NCI-H1417 treated with DMSO at 0.1 percent for 48 hours (cell line): Measurements from ENCODE around the gene TXNL1.
"Not testable (repeated sequence)": the region's sequence is repeated elsewhere in the genome, so short reads cannot be mapped to it uniquely, and the experiment has no call there.

Experiments used
- DNase-seq: peaks from one replicate; lab custom pipeline; 2025; lab: John Stamatoyannopoulos, UW

The TXNL1 gene

DNA sequence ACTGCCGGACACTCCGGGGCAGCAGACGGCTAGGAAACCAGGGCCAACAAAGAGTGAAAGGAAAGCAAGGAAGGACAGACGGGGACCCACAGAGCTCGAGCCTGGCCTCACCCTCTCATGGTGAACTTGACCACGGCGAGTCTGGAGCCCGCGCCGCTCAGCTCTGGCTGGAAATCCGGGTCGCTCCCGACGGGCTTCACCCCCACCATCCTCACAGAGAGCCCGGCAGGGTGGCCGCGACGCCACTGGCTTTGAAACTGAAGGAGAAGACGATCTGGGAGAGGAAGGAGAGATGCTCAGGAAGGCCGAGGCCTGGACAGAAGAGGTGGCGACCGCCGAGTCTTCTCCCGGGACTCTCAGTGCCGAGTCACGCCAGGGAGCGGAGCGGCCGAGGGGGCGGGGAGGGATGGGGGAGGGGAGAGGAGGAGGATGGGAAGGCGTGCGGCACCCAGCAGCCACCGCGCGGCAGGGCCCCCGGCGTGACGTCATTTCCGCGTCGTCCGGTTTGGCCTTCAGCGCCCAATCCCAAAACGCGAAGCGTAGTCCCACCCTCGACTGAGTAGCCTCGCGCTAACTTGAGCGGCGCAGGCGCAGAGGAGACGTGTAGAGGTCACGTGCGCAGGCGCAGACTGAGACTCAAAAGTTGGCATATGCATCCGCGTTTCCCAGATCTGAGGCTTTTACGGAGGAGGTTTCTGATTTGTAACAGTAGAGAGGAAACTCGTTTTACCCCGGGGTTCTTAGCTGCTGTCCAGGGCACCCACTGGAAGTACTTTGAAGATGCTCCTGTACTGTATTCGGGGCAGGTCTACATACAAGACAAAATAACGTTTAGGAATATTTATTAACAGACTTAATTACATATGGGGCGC, at the start of gene TXNL1:
Gene TXNL1 (minus strand): TSS at position 361 of the 872 bp plus-strand sequence. CDS start 152 bp downstream, at position 209.
- peak; percentile 99 for DNase-seq

DNA sequence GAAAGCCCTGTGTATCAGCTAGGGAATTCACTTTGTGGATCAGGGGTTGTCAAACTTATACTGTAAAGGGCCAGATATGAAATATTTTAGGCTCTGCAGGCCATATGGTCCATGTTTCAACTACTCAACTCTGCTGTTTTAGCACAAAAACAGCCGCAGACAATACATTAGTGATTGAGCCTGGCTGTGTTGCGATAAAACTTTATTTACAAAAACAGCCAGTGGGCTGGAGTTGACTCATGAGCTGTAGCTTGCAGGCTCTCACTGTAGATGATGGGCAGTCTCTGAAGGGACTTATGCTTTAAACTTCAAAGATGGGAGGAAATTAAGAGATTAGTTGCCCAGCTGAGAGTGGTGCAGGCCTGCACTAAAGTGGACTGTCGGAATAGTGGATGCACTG, 45.9 kb upstream of the TXNL1 start:
- DNase-seq: no peak

DNA sequence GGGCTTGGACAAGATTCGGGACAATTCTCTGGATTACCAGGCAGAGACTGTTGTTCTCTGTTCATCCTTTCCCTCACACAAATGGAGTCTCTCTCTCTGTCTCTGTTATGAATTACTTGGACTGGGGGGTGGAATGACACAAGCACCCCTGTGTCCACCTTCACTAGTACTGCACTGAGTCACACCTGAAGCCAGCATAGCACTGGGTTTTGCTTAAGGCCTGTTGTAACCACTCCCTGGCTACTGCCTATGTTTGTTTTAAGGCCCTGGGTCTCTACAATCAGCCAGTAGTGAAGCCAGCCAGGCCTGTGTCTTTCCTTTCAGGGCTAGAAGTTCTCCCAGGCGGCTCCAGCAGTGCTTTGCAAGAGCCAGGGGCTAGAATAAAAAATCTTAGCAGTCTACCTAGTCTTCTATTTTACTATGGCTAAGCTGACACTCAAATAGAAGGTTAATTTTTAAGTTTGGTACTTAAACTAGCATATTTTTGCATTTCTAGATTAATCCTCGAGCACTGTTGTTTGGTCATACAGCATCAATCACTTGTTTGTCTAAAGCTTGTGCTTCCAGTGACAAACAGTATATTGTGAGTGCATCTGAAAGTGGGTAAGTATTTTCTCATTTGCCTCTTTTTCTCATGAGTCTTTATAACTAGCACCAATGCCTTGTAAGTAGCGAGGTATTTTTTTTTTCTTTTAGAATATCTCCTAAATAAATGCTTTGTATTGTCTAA, 40.6 kb upstream of the TXNL1 start:
- DNase-seq: no peak

DNA sequence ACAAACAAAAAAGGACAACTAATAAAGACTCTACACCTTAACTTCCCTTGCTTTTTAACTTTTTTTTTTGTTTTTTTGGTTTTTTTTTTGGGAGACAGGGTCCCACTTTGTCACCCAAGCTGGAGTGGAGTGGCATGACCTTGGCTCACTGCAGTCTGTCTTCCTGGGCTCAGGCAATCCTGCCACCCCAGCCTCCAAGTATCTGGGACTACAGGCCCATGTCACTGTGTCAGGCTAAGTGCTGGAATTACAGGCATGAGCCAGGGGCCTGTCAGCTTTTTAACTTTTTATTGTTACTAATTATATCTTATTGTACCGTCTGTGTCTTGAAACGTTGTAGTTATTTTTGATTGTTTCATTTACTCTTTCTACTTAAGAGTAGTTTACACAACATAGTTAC, 38.2 kb upstream of the TXNL1 start:
- DNase-seq: no peak

DNA sequence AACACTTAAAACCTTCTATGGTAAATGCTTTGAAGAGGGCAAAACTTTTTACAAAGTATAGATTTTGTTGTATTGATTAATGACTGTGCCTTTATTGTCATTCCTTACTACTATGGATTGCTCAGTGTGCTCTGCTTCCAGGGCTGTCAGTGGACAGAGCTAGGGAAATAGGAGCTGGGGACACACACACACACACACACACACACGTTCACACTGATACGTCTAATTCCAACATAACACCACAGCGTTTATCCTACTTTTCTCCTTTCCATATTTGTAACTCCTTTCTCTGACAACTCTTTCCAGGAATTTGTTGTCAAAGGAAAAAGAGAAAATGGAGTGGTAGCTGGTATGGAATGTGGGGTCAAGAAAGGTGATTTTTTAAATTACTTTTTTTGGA, 34.6 kb upstream of the TXNL1 start:
- no peak for DNase-seq

DNA sequence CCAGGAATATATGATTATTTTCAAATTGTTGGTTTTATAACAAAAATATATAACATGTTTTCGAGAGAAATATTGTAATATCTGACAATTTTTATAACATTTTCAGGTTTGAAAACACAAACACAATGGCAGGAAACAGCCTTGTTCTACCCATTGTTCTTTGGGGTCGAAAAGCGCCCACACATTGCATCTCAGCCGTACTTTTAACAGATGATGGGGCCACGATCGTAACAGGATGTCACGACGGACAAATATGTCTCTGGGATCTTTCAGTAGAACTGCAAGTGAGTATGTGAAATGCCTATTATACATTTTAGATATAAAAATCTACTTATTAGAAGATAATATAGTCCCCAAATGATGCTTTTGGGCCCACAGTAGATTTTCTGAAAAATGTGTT, 34.0 kb upstream of the TXNL1 start:
- DNase-seq: no peak

DNA sequence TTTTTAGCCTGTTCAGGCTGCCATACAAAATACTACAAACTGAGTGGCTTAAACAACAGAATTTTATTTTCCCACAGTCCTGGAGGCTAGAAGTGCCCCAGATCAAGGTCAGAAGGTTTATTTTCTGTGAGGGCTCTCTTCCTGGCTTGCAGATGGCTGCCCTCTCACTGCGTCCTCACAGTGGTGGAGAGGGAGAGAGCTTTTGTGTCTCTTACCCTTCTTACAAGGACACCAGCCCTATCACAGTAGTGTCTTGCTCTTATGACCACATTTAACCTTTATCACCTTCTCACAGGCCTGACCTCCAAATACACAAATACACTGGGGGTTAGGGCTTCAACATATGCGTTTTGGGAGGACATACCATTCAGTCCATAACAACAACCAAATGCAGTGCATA, 24.5 kb upstream of the TXNL1 start:
- DNase-seq: no peak

DNA sequence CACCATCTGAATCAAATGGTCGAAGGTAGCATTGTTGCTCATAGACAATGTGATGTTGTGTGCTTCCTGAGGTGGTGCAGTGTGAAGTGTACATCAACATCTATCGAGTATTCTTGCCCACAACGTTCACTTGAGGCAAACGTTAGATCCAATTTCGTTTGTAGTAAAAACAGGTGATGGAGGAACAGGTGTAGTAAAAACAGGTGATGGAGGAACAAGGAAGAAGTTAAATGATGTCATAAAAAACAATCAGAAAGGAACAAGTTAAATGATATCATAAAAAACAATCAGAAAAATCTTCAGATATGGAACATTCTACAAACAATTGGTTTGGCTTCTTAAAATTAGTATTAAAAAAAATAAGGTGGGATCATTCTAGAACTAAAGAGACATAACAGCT, 24.1 kb upstream of the TXNL1 start:
- DNase-seq: no peak

DNA sequence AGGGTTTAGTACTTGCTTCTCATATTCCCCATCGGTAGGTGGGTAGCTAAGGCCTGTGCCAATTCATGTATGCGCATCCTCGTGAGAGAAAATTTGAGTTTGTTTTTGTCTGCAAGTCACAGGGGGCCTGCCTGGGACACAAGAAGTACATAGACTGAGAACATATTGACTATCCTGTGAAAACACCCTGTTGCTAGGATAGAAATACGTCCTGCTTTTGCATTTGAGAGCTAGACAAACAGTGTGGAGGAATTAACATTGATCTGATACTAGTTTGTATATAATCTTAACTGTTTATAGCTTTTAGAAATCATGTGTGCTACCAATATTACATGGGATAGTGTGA, 23.6 kb upstream of the TXNL1 start:
- DNase-seq: no peak

DNA sequence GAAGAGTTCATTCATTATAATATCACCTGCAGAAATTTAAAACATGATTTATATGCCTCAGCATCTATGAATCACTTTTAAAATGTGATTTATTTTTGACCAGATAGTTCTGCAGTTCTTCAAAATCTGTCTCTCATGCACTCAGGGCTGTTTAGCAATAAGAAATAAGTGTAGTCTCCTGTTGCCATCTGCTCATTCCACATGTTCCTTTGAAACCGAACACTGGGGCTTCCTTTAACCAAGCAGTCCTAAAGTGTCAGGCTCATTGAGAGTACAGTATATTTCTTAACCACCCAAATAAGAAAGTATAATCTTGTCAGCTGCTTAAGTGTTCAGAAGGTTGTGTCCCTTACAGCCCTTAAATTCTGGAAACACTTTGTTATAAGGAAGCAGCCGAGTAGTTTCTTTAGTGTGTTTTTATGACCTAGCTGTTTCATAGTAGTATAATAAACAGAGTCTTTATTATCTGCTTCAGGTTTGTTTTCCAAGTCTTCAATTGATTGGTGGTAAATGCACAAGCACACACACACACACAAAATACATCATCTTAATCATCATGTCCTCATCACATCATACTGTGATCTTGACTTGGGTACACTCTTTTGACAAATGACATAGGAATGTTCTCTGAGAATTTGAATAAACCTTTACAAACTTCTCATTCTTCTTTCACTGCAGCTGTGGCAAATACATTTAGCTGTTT, 23.1 kb upstream of the TXNL1 start:
- no peak for DNase-seq

DNA sequence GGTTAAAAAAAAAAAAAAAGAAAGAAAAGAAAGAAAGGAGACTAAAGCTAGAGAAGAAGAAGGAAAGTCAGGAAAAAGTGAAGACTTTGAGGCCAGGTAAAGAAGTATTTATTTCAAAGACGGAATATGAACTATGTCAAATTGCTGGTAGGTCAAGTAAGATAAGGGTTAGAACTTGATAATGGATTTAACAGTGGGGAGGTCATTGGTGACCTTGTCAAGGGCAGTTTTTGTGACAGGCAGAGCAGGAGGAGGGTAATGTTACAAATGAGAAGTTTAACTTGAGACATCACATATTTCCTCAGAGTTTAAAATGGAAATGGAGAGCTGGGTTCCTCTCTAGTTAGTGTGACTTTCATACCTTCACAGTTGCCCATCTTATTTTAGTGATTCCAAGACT, 22.3 kb upstream of the TXNL1 start:
- no peak for DNase-seq

DNA sequence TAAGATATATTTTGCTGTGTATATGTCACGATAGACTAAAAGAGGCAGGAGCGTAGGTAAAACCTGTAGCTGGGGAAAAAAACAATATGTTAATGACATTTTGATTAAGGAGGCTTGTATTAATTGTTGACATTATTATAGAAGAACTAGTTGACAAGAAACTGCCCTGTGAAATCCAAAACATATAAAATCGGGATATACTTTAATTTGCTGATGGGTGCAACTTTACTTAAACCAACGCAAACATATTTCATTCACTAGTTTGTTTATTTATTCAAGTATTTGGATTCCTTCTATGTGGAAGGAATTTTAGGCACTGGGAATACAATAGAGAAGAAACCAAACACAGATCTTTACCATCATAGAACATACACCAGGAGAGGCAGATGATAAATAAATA, 20.7 kb upstream of the TXNL1 start:
- DNase-seq: no peak

DNA sequence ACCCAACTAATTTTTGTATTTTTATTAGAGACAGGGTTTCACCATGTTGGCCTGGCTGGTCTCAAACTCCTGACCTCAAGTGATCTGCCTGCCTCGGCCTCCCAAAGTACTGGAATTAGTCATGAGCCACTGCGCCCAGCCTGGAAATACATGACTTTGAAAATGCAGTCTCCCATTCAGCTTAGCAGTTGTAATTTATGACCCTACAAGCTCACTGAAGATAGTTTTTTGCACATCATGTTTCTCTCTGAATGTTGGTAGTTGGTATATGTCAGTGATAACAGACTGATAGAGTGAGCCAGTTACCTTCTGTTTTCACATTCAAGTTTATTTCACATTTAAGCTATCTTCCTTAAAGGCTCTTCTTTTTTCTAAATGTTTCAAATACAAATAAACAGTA, 19.9 kb upstream of the TXNL1 start:
- DNase-seq: no peak

DNA sequence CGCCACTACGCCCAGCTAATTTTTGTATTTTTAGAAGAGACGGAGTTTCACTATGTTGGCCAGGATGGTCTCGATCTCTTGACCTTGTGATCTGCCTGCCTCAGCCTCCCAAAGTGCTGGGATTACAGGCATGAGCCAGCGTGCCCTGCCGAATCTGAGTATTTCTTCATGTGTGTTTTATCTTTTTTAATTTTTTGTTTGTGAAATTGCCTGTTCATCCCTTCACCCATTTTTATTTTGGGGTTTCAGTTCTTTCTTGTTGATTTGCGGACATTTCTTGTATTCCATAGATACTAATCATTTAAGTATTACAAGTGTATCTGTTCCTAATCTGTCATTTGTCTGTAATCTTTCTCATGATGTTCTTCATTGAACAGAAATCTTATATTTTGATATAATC, 15.9 kb upstream of the TXNL1 start:
- not testable (repeated sequence) for DNase-seq

DNA sequence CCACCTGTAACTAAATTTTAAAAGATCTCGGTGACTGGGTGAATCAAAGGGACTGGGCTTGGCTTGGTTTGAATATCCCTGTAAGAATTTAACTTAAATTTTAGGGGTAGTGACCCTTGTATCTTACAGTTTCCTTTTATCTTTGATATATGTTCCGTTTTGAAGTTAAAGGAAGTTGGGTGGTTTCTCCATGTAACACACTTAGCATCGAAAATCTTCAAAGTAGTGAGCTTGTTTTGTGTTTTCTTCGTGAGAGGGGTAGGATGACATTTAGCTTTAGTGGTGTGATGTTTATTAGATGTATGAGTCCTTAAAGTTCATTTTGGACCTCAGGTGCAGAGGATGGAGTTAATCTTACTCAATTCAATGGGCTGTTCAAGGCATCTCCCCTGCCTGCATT, 14.4 kb upstream of the TXNL1 start:
- no peak for DNase-seq

DNA sequence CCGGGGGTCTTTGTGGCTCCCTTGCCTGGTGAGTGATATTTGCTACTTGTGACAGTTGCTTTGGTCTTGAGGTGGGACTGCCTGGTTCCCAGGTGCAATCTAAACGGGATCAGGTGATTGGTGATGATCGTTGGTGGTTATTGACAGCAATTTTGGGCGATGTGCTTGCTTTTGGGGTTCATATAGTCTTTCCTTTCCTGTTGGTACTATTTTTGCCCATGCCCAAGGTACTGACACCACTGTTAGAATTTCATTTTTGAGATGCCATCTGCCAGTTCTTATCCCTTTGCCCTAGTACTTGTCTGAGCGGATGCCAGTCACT, 13.3 kb upstream of the TXNL1 start:
- DNase-seq: no peak

DNA sequence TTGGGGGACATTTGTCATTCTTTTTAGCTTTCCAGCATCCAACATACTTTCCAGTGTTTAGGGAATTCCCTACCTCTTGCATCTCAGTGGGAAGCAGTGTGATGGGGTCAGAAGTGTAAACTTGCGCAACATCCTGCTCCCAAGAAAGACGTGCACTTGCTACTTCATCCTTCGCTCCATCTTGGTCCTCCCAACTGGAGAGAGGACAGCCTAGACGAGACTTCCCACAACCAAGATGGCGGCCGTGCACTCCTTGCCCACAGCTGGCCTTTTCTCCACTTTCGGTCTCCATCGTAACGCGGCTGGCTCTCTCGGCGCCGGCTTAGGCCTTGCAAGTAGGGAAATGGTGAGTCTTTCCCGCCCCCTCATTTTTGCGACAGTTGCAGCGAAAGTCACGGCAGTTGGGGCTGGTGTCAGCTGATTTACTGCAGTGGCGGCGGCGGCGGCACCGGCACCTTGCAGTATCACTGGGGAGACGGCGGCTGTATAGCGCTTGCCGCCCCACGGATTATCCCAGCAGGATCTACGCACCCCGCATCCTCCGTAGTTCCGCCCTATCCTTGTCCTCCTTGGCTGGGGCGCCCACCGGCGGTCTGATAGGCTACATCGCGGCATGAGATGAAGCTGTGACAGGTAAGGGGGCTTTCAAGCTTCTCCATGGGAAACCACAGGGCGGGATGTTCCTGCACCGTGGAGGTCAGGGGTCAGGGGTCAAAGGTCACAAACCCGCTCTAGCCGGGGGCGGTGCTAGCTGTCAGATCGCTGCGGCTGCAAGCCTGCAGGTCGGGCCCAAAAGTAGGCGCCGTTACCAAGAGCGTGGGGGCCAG, 12.8 kb upstream of the TXNL1 start, which contains the start of gene WDR7:
Gene WDR7 (plus strand): TSS at position 416 of the 827 bp plus-strand sequence. CDS start 21,157 bp downstream, outside the sequence.
- peak; percentile 99 for DNase-seq

DNA sequence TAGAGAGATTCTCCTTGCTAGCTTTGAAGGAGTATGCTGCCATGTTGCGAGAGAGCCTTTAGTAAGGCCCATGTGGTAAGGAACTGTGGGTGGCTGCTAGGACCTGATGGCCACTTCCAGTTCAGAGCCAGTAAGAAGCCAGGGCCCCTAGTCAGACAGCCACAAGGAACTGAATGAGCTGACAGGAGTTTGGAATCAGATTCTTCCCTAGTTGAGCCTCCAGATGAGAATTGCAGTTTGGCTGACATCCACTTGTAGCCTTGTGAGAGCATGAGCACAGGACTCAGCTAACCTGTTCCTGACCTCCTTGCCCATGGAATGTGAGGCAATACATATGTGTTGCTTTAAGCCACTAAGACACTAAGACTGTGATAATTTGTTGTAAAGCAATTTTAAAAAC, 11.6 kb upstream of the TXNL1 start:
- DNase-seq: no peak

DNA sequence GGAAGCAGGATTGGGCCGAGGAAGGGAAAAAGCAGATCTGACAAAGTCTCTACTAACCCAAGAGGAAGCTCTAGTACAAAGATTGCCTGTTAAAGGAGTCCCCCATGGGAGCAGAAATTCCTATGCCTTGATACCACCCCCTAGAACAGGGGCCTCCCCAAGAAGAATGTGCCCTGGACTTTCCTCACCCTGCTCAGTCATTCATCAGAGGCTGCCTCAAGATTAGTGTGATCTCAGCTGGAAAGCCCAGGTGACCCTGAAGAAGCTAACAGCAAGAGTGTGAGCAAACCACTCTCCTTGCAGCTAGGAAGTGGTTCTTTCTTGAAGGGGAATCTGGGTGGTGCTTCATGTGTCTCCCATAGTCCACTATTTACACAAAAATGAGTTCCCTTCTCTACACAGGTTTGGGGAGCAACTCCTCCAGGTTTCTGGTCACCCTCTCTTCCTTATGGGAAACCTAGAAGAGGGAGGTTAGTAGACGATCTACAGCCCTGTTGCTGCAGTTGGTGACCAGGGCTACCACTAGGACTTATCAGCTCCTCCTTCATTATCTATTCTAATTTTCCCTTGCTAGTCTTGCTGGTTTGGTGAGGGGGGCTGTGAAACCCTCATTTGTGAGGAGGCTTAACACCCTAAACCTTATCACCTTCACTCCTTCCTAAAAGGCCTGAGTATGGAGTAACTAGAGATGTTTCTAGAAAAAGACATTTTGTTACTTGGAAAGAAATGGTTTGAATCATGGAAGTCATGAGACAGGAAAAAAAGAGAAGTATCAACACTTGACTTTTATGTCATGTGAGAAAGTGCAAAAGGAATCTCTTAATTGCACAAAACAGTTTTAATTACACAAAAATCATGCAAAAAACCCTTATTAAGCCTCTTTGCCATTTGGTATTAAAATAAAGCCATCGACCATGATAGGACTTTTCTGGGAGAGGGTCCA, 9.8 kb upstream of the TXNL1 start:
- no peak for DNase-seq

DNA sequence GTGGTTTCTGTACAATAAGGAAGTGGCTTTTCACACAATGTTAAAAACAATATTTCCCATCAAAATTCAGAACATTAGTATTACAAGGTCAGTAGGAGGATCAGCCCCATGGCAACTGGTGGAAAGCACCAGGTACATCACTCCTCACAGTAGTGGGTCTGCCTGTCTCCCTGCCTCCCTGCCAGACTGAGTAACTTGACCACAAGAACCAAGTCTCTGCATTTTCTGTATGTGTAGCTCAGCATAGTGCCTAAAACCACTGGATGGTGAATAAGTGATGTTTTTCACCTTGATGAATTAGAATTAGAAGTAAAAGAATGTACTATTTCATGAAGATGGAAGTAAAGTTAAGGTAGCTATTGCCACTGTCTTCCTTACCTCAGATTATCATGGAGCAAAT, 8.7 kb upstream of the TXNL1 start:
- DNase-seq: no peak
